NCI-H2107 (cell line): ENCODE measurements around the gene PCDHA1.
"Not testable (repeated sequence)": the region's sequence is repeated elsewhere in the genome, so short reads cannot be mapped to it uniquely, and the experiment has no call there.

Source experiments
- DNase-seq: peaks from one replicate; lab custom pipeline; 2025; lab: John Stamatoyannopoulos, UW

PCDHA1 gene

GRCh38 chr5:140808241-140808888 is 22.4 kb downstream of the PCDHA1 start:
- not testable (repeated sequence) for DNase-seq

DNA sequence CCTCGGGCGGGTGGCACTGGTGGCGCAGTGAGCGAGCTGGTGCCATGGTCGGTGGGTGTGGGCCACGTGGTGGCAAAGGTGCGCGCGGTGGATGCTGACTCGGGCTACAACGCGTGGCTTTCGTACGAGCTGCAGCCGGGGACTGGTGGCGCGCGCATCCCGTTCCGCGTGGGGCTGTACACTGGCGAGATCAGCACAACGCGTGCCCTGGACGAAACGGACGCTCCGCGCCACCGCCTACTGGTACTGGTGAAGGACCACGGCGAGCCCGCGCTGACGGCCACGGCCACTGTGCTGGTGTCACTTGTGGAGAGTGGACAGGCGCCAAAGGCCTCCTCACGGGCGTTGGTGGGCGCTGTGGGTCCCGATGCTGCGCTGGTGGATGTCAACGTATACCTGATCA is 22.9 kb downstream of the PCDHA1 start:
- DNase-seq: no peak

- DNase-seq: no peak
Measured at GRCh38 chr5:140821375-140822280, 35.7 kb downstream of the PCDHA1 start, which contains the start of gene PCDHA5. PCDHA5 (plus strand) TSS chr5:140821613.

- DNase-seq: no peak
Measured at GRCh38 chr5:140822281-140822629, 36.3 kb downstream of the PCDHA1 start.

DNA sequence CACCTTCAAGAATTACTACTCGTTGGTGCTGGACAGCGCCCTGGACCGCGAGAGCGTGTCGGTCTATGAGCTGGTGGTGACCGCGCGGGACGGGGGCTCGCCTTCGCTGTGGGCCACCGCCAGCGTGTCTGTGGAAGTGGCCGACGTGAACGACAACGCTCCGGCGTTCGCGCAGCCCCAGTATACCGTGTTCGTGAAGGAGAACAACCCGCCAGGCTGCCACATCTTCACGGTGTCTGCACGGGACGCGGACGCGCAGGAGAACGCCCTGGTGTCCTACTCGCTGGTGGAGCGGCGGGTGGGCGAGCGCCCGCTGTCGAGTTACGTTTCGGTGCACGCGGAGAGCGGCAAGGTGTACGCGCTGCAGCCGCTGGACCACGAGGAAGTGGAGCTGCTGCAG is 37.0 kb downstream of the PCDHA1 start:
- DNase-seq: not testable (repeated sequence)

DNA sequence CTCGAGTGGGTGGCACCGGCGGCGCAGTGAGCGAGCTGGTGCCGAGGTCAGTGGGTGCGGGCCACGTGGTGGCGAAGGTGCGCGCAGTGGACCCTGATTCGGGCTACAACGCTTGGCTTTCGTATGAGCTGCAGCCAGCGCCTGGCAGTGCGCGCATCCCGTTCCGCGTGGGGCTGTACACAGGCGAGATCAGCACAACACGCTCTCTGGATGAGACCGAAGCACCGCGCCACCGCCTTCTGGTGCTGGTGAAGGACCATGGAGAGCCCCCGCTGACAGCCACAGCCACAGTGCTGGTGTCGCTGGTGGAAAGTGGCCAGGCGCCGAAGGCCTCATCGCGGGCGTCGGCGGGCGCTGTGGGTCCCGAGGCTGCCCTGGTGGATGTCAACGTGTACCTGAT is 37.5 kb downstream of the PCDHA1 start:
- no peak for DNase-seq

- DNase-seq: no peak
Measured at GRCh38 chr5:140827704-140828361, 41.9 kb downstream of the PCDHA1 start, which contains the start of gene PCDHA6. PCDHA6 (plus strand) TSS chr5:140827960; CDS start chr5:140828092, 132 bp downstream.

- no peak for DNase-seq
Measured at GRCh38 chr5:140828362-140828737, 42.4 kb downstream of the PCDHA1 start.

DNA sequence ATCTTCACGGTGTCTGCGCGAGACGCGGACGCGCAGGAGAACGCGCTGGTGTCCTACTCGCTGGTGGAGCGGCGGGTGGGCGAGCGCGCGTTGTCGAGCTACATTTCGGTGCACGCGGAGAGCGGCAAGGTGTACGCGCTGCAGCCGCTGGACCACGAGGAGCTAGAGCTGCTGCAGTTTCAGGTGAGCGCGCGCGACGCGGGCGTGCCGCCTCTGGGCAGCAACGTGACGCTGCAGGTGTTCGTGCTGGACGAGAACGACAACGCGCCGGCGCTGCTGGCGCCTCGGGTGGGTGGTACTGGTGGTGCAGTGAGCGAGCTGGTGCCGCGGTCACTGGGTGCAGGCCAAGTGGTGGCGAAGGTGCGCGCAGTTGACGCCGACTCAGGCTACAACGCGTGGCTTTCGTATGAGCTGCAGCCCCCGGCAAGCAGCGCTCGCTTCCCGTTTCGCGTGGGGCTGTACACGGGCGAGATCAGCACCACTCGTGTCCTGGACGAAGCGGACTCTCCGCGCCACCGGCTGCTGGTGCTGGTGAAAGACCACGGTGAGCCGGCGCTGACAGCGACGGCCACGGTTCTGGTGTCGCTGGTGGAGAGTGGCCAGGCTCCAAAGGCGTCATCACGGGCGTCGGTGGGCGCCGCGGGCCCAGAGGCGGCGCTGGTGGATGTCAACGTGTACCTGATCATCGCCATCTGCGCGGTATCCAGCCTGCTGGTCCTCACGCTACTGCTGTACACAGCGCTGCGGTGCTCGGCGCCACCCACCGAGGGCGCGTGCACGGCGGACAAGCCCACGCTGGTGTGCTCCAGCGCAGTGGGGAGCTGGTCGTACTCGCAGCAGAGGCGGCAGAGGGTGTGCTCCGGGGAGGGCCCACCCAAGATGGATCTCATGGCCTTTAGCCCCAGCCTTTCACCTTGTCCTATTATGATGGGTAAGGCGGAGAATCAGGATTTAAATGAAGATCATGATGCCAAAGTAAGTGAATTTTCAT is 43.9 kb downstream of the PCDHA1 start:
- DNase-seq: not testable (repeated sequence)

DNA sequence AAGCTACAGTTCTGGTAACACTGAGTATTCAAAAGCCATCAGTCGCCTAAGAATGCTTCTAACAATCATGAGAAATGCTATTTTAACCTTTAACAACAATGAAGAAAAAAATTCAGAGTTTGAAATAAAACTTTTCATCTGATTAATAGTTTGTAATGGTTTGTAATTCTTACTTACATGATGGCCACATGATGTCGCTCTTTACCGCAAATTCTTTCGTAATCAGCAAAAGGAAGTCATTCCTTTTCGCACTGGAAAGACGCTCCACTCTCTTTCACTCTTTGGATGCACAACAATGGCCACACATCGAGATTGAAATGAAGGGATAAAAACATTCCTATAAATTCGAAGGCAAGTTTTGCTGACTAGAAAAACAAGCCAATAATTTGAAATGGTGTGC is 48.1 kb downstream of the PCDHA1 start, which contains the start of gene PCDHA7:
TSS of gene PCDHA7 (plus strand) at position 277 of the 400 bp plus-strand sequence. CDS start at position 392, 115 bp downstream.
- no peak for DNase-seq

GRCh38 chr5:140834439-140835008 is 48.6 kb downstream of the PCDHA1 start:
- DNase-seq: not testable (repeated sequence)

DNA sequence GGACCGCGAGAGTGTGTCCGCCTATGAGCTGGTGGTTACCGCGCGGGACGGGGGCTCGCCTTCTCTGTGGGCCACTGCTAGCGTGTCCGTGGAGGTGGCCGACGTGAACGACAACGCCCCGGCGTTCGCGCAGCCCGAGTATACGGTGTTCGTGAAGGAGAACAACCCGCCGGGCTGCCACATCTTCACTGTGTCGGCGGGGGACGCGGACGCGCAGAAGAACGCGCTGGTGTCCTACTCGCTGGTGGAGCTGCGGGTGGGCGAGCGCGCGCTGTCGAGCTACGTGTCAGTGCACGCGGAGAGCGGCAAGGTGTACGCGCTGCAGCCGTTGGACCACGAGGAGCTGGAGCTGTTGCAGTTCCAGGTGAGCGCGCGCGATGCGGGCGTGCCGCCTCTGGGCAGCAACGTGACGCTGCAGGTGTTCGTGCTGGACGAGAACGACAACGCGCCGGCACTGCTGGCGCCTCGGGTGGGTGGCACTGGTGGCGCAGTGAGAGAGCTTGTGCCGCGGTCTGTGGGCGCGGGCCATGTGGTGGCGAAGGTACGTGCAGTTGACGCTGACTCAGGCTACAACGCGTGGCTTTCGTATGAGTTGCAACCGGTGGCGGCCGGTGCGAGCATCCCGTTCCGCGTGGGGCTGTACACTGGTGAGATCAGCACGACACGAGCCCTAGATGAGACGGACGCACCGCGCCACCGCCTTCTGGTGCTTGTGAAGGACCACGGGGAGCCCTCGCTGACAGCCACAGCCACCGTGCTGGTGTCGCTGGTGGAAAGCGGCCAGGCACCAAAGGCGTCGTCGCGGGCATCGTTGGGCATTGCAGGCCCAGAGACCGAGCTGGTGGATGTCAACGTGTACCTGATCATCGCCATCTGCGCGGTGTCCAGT is 49.9 kb downstream of the PCDHA1 start:
- DNase-seq: no peak

- DNase-seq: no peak
Measured at GRCh38 chr5:140840978-140841962, 55.3 kb downstream of the PCDHA1 start, which contains the start of gene PCDHA8. PCDHA8 (plus strand) TSS chr5:140841187; CDS start chr5:140841322, 135 bp downstream.

DNA sequence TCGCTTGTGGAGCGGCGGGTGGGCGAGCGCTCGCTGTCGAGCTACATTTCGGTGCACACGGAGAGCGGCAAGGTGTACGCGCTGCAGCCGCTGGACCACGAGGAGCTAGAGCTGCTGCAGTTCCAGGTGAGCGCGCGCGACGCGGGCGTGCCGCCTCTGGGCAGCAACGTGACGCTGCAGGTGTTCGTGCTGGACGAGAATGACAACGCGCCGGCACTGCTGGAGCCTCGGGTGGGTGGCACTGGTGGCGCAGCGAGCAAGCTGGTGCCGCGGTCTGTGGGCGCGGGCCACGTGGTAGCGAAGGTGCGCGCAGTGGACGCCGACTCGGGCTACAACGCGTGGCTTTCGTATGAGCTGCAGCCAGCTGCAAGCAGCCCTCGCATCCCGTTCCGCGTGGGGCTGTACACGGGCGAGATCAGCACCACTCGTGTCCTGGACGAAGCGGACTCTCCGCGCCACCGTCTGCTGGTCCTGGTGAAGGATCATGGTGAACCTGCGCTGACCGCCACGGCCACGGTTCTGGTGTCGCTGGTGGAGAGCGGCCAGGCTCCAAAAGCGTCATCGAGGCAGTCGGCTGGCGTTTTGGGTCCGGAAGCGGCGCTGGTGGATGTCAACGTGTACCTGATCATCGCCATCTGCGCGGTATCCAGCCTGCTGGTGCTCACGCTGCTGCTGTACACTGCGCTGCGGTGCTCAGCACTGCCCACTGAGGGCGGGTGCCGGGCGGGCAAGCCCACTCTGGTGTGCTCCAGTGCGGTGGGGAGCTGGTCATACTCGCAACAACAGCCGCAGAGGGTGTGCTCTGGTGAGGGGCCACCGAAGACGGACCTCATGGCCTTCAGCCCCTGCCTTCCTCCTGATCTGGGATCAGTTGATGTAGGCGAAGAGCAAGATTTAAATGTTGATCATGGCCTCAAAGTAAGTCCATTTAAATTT is 57.1 kb downstream of the PCDHA1 start:
- DNase-seq: no peak

- DNase-seq: not testable (repeated sequence)
Measured at GRCh38 chr5:140848139-140849102, 62.5 kb downstream of the PCDHA1 start, which contains the start of gene PCDHA9. PCDHA9 (plus strand) TSS chr5:140848382; CDS start chr5:140848496, 114 bp downstream.
